AG04449 (cell line): ENCODE measurements around the gene DOK7.

Experiments
- CTCF ChIA-PET: fragments of 350-600 bp; formaldehyde crosslinking; extraction: SDS; loops from one replicate; lab custom pipeline; 2021; ENCODE audit warnings: antibody characterized with exemption; lab: Yijun Ruan, JAX
- POLR2A ChIA-PET: fragments of 400-600, 350-600 bp; formaldehyde crosslinking; extraction: SDS; loops from one replicate; lab custom pipeline; 2020; ENCODE audit warnings: antibody characterized with exemption, inconsistent platforms; lab: Yijun Ruan, JAX
- DNase-seq: peaks from one replicate; pipeline ENCODE4 v3.0.0-alpha.2; 2010; ENCODE audit warnings: low read depth, low spot score
- H3K4me3 ChIP-seq: 2 replicates; pipeline ENCODE4 v1.5.1; 2011; ENCODE audit warnings: low read depth, mild to moderate bottlenecking, control low read depth, low read length
- CTCF ChIP-seq: IDR thresholded peaks from one replicate; pipeline ENCODE4 v1.5.1; 2011; ENCODE audit warnings: mild to moderate bottlenecking, moderate library complexity, low read length, control low read depth, inconsistent platforms; ENCODE audit not compliant: insufficient read depth; ENCODE audit errors: missing control alignments

The DOK7 gene

GRCh38 chr4:3442959-3443749, 20.0 kb upstream of the DOK7 start:
- CTCF ChIA-PET: interaction anchor here (0.6 to 16.2 kb wide), 42 partner anchors 8 to 438 kb away, joined by 3 to 309 read pairs (median 4); partner anchors contain the start of genes DOK7 and MSANTD1
- no peak overlapping the region for H3K4me3 ChIP-seq
- TF ChIP-seq CTCF: peak; percentile 100
- DNase-seq: no peak
- POLR2A ChIA-PET: no interaction called here

GRCh38 chr4:3443750-3444309, 19.3 kb upstream of the DOK7 start:
- ChIA-PET POLR2A (no interaction called here), CTCF (interaction anchor here (0.6 to 16.2 kb wide), 37 partner anchors 8 to 437 kb away, joined by 3 to 309 read pairs (median 4); partner anchors contain the start of genes DOK7 and MSANTD1)
- TF ChIP-seq CTCF: no peak
- H3K4me3 ChIP-seq: no peak overlapping the region
- no peak for DNase-seq

- no peak for DNase-seq
- H3K4me3 ChIP-seq: no peak overlapping the region
- POLR2A ChIA-PET: no interaction called here
- no peak for TF ChIP-seq CTCF
- CTCF ChIA-PET: interaction anchor here (0.7 to 16.2 kb wide), 20 partner anchors 7 to 432 kb away, joined by 3 to 309 read pairs (median 4); partner anchors contain the start of gene MSANTD1
Observed at GRCh38 chr4:3444351-3445110, 18.6 kb upstream of the DOK7 start.

DNA sequence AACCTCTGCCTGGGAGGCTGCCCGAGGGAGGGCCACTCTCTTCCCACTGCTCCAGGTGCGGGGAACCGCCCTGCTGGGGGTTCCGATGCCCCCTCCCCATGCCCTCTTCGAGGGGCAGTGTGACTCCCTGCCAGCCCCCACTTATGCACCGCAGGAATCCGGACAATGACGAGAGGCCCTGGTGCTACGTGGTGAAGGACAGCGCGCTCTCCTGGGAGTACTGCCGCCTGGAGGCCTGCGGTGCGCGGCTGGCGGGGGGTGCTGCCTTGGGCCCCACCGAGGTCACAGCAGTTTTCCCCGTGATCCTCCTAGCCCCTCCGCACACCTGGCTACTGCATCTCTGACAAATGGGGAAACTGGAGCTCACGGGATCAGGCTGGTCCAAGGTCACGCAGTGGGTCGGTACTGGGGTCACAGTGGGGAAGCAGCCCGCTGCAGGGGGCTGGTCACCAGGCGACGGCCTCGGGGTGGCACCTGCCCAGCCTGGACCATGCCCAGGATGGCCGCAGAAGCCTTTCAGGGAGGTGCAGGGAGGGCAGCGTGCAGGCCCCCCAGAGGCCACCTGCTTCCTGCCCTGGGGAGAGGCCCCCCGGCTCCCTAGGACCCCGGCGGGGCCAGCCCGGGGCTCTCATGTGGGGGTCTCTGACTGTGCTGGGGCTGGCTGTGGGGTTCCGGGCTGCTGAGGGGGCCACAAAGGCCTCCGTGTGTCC, 17.8 kb upstream of the DOK7 start:
- H3K4me3 ChIP-seq: no peak overlapping the region
- POLR2A ChIA-PET: no interaction called here
- CTCF ChIA-PET: interaction anchor here (1.1 to 16.2 kb wide), 6 partner anchors 10 to 254 kb away, joined by 3 to 309 read pairs (median 10); no protein-coding TSS in a partner anchor
- DNase-seq: no peak
- TF ChIP-seq CTCF: no peak

GRCh38 chr4:3445829-3446545, 17.1 kb upstream of the DOK7 start:
- no peak for DNase-seq
- ChIA-PET POLR2A (no interaction called here), CTCF (interaction anchor here (1.1 to 16.2 kb wide), 4 partner anchors 9 to 101 kb away, joined by 4 to 309 read pairs (median 10); no protein-coding TSS in a partner anchor)
- no peak for TF ChIP-seq CTCF
- no peak overlapping the region for H3K4me3 ChIP-seq
